ENCODE data around the gene LAMP1.

DNA sequence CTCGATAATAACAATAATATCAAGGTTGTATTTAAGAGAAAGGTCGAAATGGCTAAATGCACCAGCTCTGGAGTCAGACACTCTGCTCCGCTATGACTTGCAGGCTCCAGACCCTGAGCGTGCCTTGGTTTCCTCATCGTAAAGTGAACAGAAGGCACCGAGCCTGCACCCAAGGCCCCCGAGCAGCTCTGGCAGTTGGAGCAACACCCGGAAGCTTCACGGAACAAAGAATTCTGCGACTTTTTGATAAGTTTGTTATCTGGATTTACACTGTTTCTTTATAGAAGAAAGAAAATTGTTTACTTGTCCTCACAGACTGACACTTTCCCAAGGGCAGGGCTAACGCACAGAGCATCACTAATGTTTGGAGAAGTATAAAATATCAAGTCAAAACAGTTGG, 62.5 kb downstream of the LAMP1 start:
- TF ChIP-seq POLR2A (IDR thresholded peaks at IDR 0.05) (no peak), EP300 (IDR thresholded peaks at IDR 0.05) (no peak)
- TF ChIP-seq, protein P1, sequence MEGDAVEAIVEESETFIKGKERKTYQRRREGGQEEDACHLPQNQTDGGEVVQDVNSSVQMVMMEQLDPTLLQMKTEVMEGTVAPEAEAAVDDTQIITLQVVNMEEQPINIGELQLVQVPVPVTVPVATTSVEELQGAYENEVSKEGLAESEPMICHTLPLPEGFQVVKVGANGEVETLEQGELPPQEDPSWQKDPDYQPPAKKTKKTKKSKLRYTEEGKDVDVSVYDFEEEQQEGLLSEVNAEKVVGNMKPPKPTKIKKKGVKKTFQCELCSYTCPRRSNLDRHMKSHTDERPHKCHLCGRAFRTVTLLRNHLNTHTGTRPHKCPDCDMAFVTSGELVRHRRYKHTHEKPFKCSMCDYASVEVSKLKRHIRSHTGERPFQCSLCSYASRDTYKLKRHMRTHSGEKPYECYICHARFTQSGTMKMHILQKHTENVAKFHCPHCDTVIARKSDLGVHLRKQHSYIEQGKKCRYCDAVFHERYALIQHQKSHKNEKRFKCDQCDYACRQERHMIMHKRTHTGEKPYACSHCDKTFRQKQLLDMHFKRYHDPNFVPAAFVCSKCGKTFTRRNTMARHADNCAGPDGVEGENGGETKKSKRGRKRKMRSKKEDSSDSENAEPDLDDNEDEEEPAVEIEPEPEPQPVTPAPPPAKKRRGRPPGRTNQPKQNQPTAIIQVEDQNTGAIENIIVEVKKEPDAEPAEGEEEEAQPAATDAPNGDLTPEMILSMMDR (IDR thresholded peaks at IDR 0.05): no peak
